K562 (cell line): ENCODE results near the gene ANAPC5. TPM values are rescaled to one million over a fixed set of nuclear protein-coding genes. Genes with fewer than 3 reads are reported as not detected.

Source experiments
- ATAC-seq: fragments of 200-7000 bp; cut with Tn5 transposase; 3 replicates; pipeline ENCODE4 v1.9.1; 2020; ENCODE audit warnings: moderate library complexity
- BruUV-seq: library from RNA; stranded (reverse); fragments of 400-500 nt; replicated peaks from 2 replicates; lab custom pipeline; 2021; lab: Mats Ljungman, UMichigan
- CTCF ChIA-PET: fragments of 300-600 bp; formaldehyde crosslinking; extraction: SDS; loops from one replicate; lab custom pipeline; 2021; ENCODE audit warnings: low intra/inter-chr PET ratio; lab: Yijun Ruan, JAX
- POLR2A ChIA-PET: fragments of 300-600, 350-650 bp; sonication (Branson Sonifier 250); formaldehyde crosslinking; extraction: SDS; loops from one replicate; lab custom pipeline; 2021; ENCODE audit warnings: antibody characterized with exemption, inconsistent platforms; lab: Yijun Ruan, JAX
- DNase-seq, 4 experiments: peaks; one replicate each; pipeline versions ENCODE4 v3.0.0 to v3.0.0-alpha.2; 2011 to 2018; ENCODE audit warnings: low spot score in 3 of 4, mixed read lengths in 3 of 4; ENCODE audit errors: extremely low read depth in 1 of 4
- FAIRE-seq: peaks from 2 replicates; lab custom pipeline; 2011; peaks lifted over from hg19 to GRCh38; lab: Jason Lieb, UNC
- H2AFZ ChIP-seq: 2 replicates; pipeline ENCODE4 v1.6.0; 2011; ENCODE audit warnings: low read depth, low read length, control low read depth, inconsistent platforms
- H3K27ac ChIP-seq: fragments of 200-600 bp; 3 replicates; pipeline ENCODE4 v1.8.0; 2011; ENCODE audit warnings: low read depth, mild to moderate bottlenecking, control low read depth, inconsistent platforms, low read length, moderate library complexity, mixed read lengths; ENCODE audit errors: extremely low read depth
- H3K27me3 ChIP-seq, 2 experiments: fragments of 300-600 bp in 1 of 2; 2 replicates in 1 of 2; 3 replicates in 1 of 2; pipeline versions ENCODE4 v1.6.0 to v1.8.0; 2011; ENCODE audit warnings: inconsistent platforms in 2 of 2, low read length in 2 of 2, mild to moderate bottlenecking in 1 of 2, mixed read lengths in 1 of 2, moderate library complexity in 1 of 2; ENCODE audit not compliant: control insufficient read depth in 2 of 2, insufficient read depth in 2 of 2
- H3K36me3 ChIP-seq: fragments of 300-600 bp; 3 replicates; pipeline ENCODE4 v1.8.0; 2011; ENCODE audit warnings: mild to moderate bottlenecking, low read length, inconsistent platforms; ENCODE audit not compliant: control insufficient read depth, insufficient read depth
- H3K4me1 ChIP-seq, 2 experiments: fragments of 200-600 bp in 1 of 2; replicated peaks in 1 of 2; 2 replicates in 1 of 2; 3 replicates in 1 of 2; pipeline versions ENCODE4 v1.5.1 to v1.8.0; 2011; ENCODE audit warnings: inconsistent platforms in 2 of 2, low read length in 2 of 2, mild to moderate bottlenecking in 1 of 2, mixed read lengths in 1 of 2, moderate library complexity in 1 of 2; ENCODE audit not compliant: control insufficient read depth in 2 of 2, insufficient read depth in 2 of 2
- H3K4me2 ChIP-seq: 2 replicates; pipeline ENCODE4 v1.6.1; 2011; ENCODE audit warnings: low read length, control low read depth, inconsistent platforms, mixed read lengths; ENCODE audit not compliant: insufficient read depth
- H3K4me3 ChIP-seq: fragments of 200-600 bp; sonication (generic), shearing (Covaris generic); 2 replicates; pipeline ENCODE4 v1.5.1; 2016; ENCODE audit warnings: control low read depth, inconsistent platforms
- H3K79me2 ChIP-seq: fragments of 200-600 bp; 3 replicates; pipeline ENCODE4 v1.8.0; 2011; ENCODE audit warnings: low read length, inconsistent platforms; ENCODE audit not compliant: control insufficient read depth, insufficient read depth
- H3K9ac ChIP-seq, 2 experiments: 2 replicates each; pipeline versions ENCODE4 v1.6.0 to v1.6.1; 2011; ENCODE audit warnings: low read depth in 2 of 2, low read length in 2 of 2, control low read depth in 1 of 2, inconsistent platforms in 1 of 2, mild to moderate bottlenecking in 1 of 2, mixed read lengths in 1 of 2; ENCODE audit not compliant: insufficient read depth in 1 of 2
- H3K9me1 ChIP-seq: one replicate; pipeline ENCODE4 v1.6.0; 2011; ENCODE audit warnings: inconsistent platforms, mild to moderate bottlenecking, low read length, moderate library complexity; ENCODE audit not compliant: control insufficient read depth, insufficient read depth
- H3K9me3 ChIP-seq: replicated peaks from 2 replicates; pipeline ENCODE4 v1.5.1; 2011; ENCODE audit warnings: low read depth, low read length, inconsistent platforms; ENCODE audit not compliant: control insufficient read depth, insufficient read depth
- H4K20me1 ChIP-seq: replicated peaks from 2 replicates; pipeline ENCODE4 v1.6.1; 2011; ENCODE audit warnings: low read length, inconsistent platforms, mixed read lengths; ENCODE audit not compliant: control insufficient read depth, insufficient read depth
- ZNF274 ChIP-seq: IDR thresholded peaks from 2 replicates; pipeline ENCODE4 v1.6.1; 2011; ENCODE audit warnings: low read depth, mild to moderate bottlenecking, low read length, moderate library complexity, borderline replicate concordance
- ZNF639 ChIP-seq, 2 experiments: fragments of 200-800 bp in 1 of 2; sonication (Bioruptor generic) in 1 of 2; sonication (generic) in 1 of 2; formaldehyde crosslinking in 1 of 2; IDR thresholded peaks in 1 of 2; conservative IDR thresholded peaks in 1 of 2; 2 replicates each; pipeline versions ENCODE4 v1.5.0 to v1.6.1; 2016 to 2020; ENCODE audit warnings: missing compliant biosample characterization in 1 of 2, missing genetic modification characterization in 1 of 2, missing genetic modification reagents in 1 of 2
- WGBS: fragments of 100-300 bp; shearing (Covaris generic); methylation state at CpG from one replicate; pipeline ENCODE4 v1.1.6; 2016; ENCODE audit warnings: low coverage, mixed read lengths; ENCODE audit not compliant: insufficient coverage; ENCODE audit errors: missing lambda C conversion rate; 5-methylcytosine and 5-hydroxymethylcytosine counted together
- in situ Hi-C: fragments of 300-500 bp; cut with MboI; formaldehyde crosslinking; loops from 4 replicates; pipeline ENCODE4 v1.15.0; 2018; ENCODE audit warnings: inconsistent platforms, mixed read lengths
- intact Hi-C: fragments of 100-400 bp; cut with micrococcal nuclease; formaldehyde crosslinking; loops from 2 replicates; pipeline ENCODE4 v1.14.2; 2022
- polyA plus RNA-seq, 8 experiments: library from polyadenylated mRNA; depleted of rRNA in 4 of 8; stranded (reverse) in 5 of 8; unstranded in 3 of 8; fragments of >200 nt; fragmentation: Nextera tagmentation in 2 of 8; fragmentation: Illumina TruSeq in 1 of 8; extraction: Ambion mirVana in 2 of 8; extraction: Trizol in 1 of 8; gene quantifications; 2 replicates each; pipeline versions ENCODE4 v1.2.1 to v1.2.3, GENCODE V29; 2011 to 2014; ENCODE audit warnings: inconsistent platforms in 1 of 8, missing spikeins in 1 of 8
- total RNA-seq, 7 experiments: library from RNA; depleted of rRNA in 6 of 7; stranded (reverse); fragments of >200 nt in 6 of 7; fragmentation: Illumina TruSeq in 2 of 7; extraction: Trizol in 2 of 7; gene quantifications; 2 replicates each; pipeline versions ENCODE4 v1.2.1 to v1.2.3, GENCODE V29; 2011 to 2021; ENCODE audit warnings: low replicate concordance in 1 of 7

The ANAPC5 gene
- total and polyA plus RNA-seq, 9 of the 15 experiments (the other 6 are each of a cell fraction or from before 2014, with no cell fraction given): 136 to 315 (median 197) TPM

GRCh38 chr12:121301876-121302275 lies 50.3 kb downstream of the ANAPC5 start:
- Histone ChIP-seq H3K9me1 (no peaks in the 10 kb centered on the region), H3K36me3 (no peaks in the 10 kb centered on the region), H3K4me2 (peak overlapping the region; percentile 50), H3K9ac (peak overlapping the region in 1 of 2 experiments; percentile 39; a peak in 2 of 4 replicates), H3K4me1 (peaks cover 5 to 9% of the 10 kb centered on the region in 2 experiments; a peak in 2 of 5 replicates)
- no peak for DNase-seq
- POLR2A ChIA-PET: interaction anchor here (0.6 to 1.4 kb wide), 4 partner anchors 14 to 548 kb away, joined by 3 to 5 read pairs (median 3); no protein-coding TSS in a partner anchor
- no peak for TF ChIP-seq ZNF639 (CRISPR knock-in tag; conservative IDR thresholded peaks at IDR 0.05 in 1 of 2, IDR thresholded peaks at IDR 0.05 in 1 of 2)
- TF ChIP-seq ZNF274: no peak
- TF ChIP-seq, all 486 proteins: peak for 0
- Histone ChIP-seq H2AFZ (peak overlapping the region; percentile 38; the same call in 1 of the 2 replicates), H3K79me2 (no peaks in the 10 kb centered on the region), H3K4me3 (no peak overlapping the region; the same call in 1 of the 2 replicates), H3K9me3 (no peaks in the 10 kb centered on the region), H3K27me3 (no peaks in the 10 kb centered on the region), H3K27ac (no peak overlapping the region), H4K20me1 (no peaks in the 10 kb centered on the region)
- FAIRE-seq: no peak
- intact Hi-C loops: no loop called here
- in situ Hi-C loops: no loop called here
- no TSS peak for BruUV-seq
- no peak for ATAC-seq
- WGBS: 42% methylated on average over 4 of the region's 4 CpGs
- CTCF ChIA-PET: no interaction called here
